ENCODE measurements around the gene CD52.

DNA sequence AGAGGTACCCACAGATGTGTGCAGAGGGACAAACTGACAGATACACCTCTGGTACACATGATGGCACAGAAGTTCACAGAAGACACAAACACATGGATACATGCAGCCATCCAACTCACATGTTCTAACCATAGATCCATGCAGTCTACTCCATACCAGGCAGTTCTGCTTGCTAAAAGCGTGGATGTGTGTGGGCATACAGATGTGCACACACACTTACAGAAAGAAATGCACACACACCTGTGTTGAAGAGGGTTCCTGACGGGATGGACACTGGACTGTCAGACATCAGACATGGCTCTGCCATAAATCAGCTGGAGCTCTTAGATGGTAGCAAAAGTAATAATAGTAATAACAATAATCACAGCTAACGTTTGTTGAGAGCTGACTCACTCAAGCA lies 6.8 kb downstream of the CD52 start:
- TF ChIP-seq PHB2 (IDR thresholded peaks at IDR 0.05; ENCODE audit: partially characterized antibody) (no peak), EZH2 (conservative IDR thresholded peaks at IDR 0.05; ENCODE audit: low read depth, low read length) (no peak), ZZZ3 (CRISPR knock-in tag; IDR thresholded peaks at IDR 0.05; ENCODE audit: borderline replicate concordance) (no peak)

Data from HepG2 (cell line).